GM18505 (cell line): ENCODE measurements around the gene SNAPC5.
"Not testable (repeated sequence)": the region's sequence is repeated elsewhere in the genome, so short reads cannot be mapped to it uniquely, and the experiment has no call there.

ENCODE experiments used
- ATAC-seq: cut with Tn5 transposase; IDR thresholded peaks from one replicate; pipeline ENCODE4 v1.9.1; 2021; ENCODE audit not compliant: unreplicated experiment
- POLR2A ChIP-seq: IDR thresholded peaks from 4 replicates; pipeline ENCODE4 v1.6.1; 2011; ENCODE audit warnings: borderline replicate concordance; ENCODE audit not compliant: insufficient read depth, insufficient read length; ENCODE audit errors: extremely low read depth

SNAPC5 gene

GRCh38 chr15:66482539-66482938, 15.0 kb downstream of the SNAPC5 start:
- no peak for TF ChIP-seq POLR2A
- no peak for ATAC-seq

GRCh38 chr15:66481107-66481856, 16.3 kb downstream of the SNAPC5 start:
- TF ChIP-seq POLR2A: no peak
- ATAC-seq: no peak

- no peak for TF ChIP-seq POLR2A
- no peak for ATAC-seq
These were observed 17.3 kb downstream of the SNAPC5 start for GRCh38 chr15:66480267-66480666.

- no peak for TF ChIP-seq POLR2A
- ATAC-seq: no peak
These were observed 20.6 kb downstream of the SNAPC5 start for GRCh38 chr15:66477011-66477410.

- no peak for ATAC-seq
- no peak for TF ChIP-seq POLR2A
These were observed 21.0 kb downstream of the SNAPC5 start for GRCh38 chr15:66476535-66476934.

- no peak for ATAC-seq
- TF ChIP-seq POLR2A: no peak
These were observed 22.6 kb downstream of the SNAPC5 start for GRCh38 chr15:66474963-66475362.

GRCh38 chr15:66474135-66474534, 23.4 kb downstream of the SNAPC5 start:
- TF ChIP-seq POLR2A: no peak
- no peak for ATAC-seq

- ATAC-seq: peak; percentile 78
- no peak for TF ChIP-seq POLR2A
These were observed 25.2 kb downstream of the SNAPC5 start for GRCh38 chr15:66472176-66472999.

- ATAC-seq: not testable (repeated sequence)
These were observed 26.7 kb downstream of the SNAPC5 start for GRCh38 chr15:66470825-66471224.

GRCh38 chr15:66467162-66468040, 30.2 kb downstream of the SNAPC5 start:
- ATAC-seq: not testable (repeated sequence)

- ATAC-seq: not testable (repeated sequence)
These were observed 32.3 kb downstream of the SNAPC5 start for GRCh38 chr15:66465294-66465693.

- TF ChIP-seq POLR2A: no peak
- ATAC-seq: no peak
These were observed 34.9 kb downstream of the SNAPC5 start for GRCh38 chr15:66462627-66463026.

- no peak for ATAC-seq
- no peak for TF ChIP-seq POLR2A
These were observed 35.6 kb downstream of the SNAPC5 start for GRCh38 chr15:66461917-66462316.

- not testable (repeated sequence) for ATAC-seq
These were observed 36.3 kb downstream of the SNAPC5 start for GRCh38 chr15:66461294-66461693.
